GM21515 (cell line): ENCODE data around the gene UGT1A6.

Experiments used
- ATAC-seq: cut with Tn5 transposase; IDR thresholded peaks from one replicate; pipeline ENCODE4 v1.9.1; 2021; ENCODE audit not compliant: unreplicated experiment

UGT1A6 gene

GRCh38 chr2:233798335-233799086 lies 105.8 kb downstream of the UGT1A6 start:
- no peak for ATAC-seq

- no peak for ATAC-seq
Observed at GRCh38 chr2:233799087-233799665, 106.5 kb downstream of the UGT1A6 start.

GRCh38 chr2:233799716-233800115 lies 107.0 kb downstream of the UGT1A6 start:
- no peak for ATAC-seq

GRCh38 chr2:233800208-233800607 lies 107.5 kb downstream of the UGT1A6 start:
- no peak for ATAC-seq

- ATAC-seq, result no peak
Observed at GRCh38 chr2:233801357-233802131, 108.9 kb downstream of the UGT1A6 start.

GRCh38 chr2:233802132-233802815 lies 109.6 kb downstream of the UGT1A6 start:
- ATAC-seq, result no peak

- ATAC-seq, result no peak
Observed at GRCh38 chr2:233803292-233803911, 110.7 kb downstream of the UGT1A6 start.

- no peak for ATAC-seq
Observed at GRCh38 chr2:233803994-233804393, 111.3 kb downstream of the UGT1A6 start.

- ATAC-seq, result no peak
Observed at GRCh38 chr2:233807215-233807865, 114.7 kb downstream of the UGT1A6 start.

GRCh38 chr2:233807966-233808935 lies 115.6 kb downstream of the UGT1A6 start:
- no peak for ATAC-seq

GRCh38 chr2:233810385-233810784 lies 117.7 kb downstream of the UGT1A6 start:
- ATAC-seq, result no peak

GRCh38 chr2:233811087-233811486 lies 118.4 kb downstream of the UGT1A6 start:
- no peak for ATAC-seq

- no peak for ATAC-seq
Observed at GRCh38 chr2:233811732-233812131, 119.0 kb downstream of the UGT1A6 start.

GRCh38 chr2:233813236-233814055 lies 120.8 kb downstream of the UGT1A6 start:
- no peak for ATAC-seq

- no peak for ATAC-seq
Observed at GRCh38 chr2:233814056-233814835, 121.6 kb downstream of the UGT1A6 start.

GRCh38 chr2:233815861-233816260 lies 123.2 kb downstream of the UGT1A6 start:
- no peak for ATAC-seq

- no peak for ATAC-seq
Observed at GRCh38 chr2:233816334-233816733, 123.6 kb downstream of the UGT1A6 start.

GRCh38 chr2:233816771-233817170 lies 124.1 kb downstream of the UGT1A6 start:
- ATAC-seq, result no peak
